Smooth muscle cell (in vitro differentiated cells): Measurements from ENCODE around the gene BEST2. TPM values are rescaled to one million over a fixed set of nuclear protein-coding genes. Genes with fewer than 3 reads are reported as not detected.

Source experiments
- DNase-seq: peaks from one replicate; lab custom pipeline; 2025; ENCODE audit not compliant: unreplicated experiment; lab: John Stamatoyannopoulos, UW
- H2AFZ ChIP-seq: fragments of 200-600 bp; sonication (generic); 2 replicates; pipeline ENCODE4 v1.6.0; 2016; ENCODE audit warnings: antibody characterized with exemption, low read depth, mild to moderate bottlenecking
- H3F3A ChIP-seq: fragments of 200-600 bp; sonication (generic); 2 replicates; pipeline ENCODE4 v1.6.0; 2017; ENCODE audit warnings: antibody characterized with exemption, low read depth
- H3K27ac ChIP-seq: fragments of 200-600 bp; sonication (generic); 2 replicates; pipeline ENCODE4 v1.5.1; 2016; ENCODE audit warnings: low read depth, mild to moderate bottlenecking
- H3K27me3 ChIP-seq: fragments of 200-600 bp; sonication (generic); 2 replicates; pipeline ENCODE4 v1.6.1; 2016; ENCODE audit warnings: low read depth, mild to moderate bottlenecking
- H3K36me3 ChIP-seq: fragments of 200-600 bp; sonication (generic); 2 replicates; pipeline ENCODE4 v1.5.1; 2016; ENCODE audit warnings: low read depth
- H3K4me1 ChIP-seq: fragments of 200-600 bp; sonication (generic); 2 replicates; pipeline ENCODE4 v1.5.1; 2016; ENCODE audit warnings: low read depth
- H3K4me2 ChIP-seq: fragments of 200-600 bp; sonication (generic); 2 replicates; pipeline ENCODE4 v1.6.0; 2016; ENCODE audit warnings: mild to moderate bottlenecking
- H3K4me3 ChIP-seq: fragments of 200-600 bp; sonication (generic); 2 replicates; pipeline ENCODE4 v1.5.1; 2016; ENCODE audit warnings: mild to moderate bottlenecking
- H3K79me2 ChIP-seq: fragments of 200-600 bp; sonication (generic); 2 replicates; pipeline ENCODE4 v1.6.0; 2016; ENCODE audit warnings: low read depth, mild to moderate bottlenecking
- H3K9ac ChIP-seq: fragments of 200-600 bp; sonication (generic); 2 replicates; pipeline ENCODE4 v1.6.0; 2016; ENCODE audit warnings: low read depth
- H3K9me3 ChIP-seq: fragments of 200-600 bp; sonication (generic); replicated peaks from 2 replicates; pipeline ENCODE4 v1.5.1; 2016; ENCODE audit warnings: low read depth
- H4K20me1 ChIP-seq: fragments of 200-600 bp; sonication (generic); 2 replicates; pipeline ENCODE4 v1.6.0; 2016; ENCODE audit warnings: low read depth
- CTCF ChIP-seq: fragments of 200-600 bp; sonication (generic); IDR thresholded peaks from 2 replicates; pipeline ENCODE4 v1.5.1; 2017; ENCODE audit warnings: borderline replicate concordance, mild to moderate bottlenecking, antibody characterized with exemption; ENCODE audit not compliant: insufficient read depth, poor library complexity, severe bottlenecking
- WGBS: methylation state at CpG from one replicate; pipeline ENCODE4 v1.1.7; 2016; ENCODE audit warnings: low lambda C conversion rate; 5-methylcytosine and 5-hydroxymethylcytosine counted together
- polyA plus RNA-seq: library from polyadenylated mRNA; unstranded; fragments of >200 nt; fragmentation: Nextera tagmentation; extraction: Ambion mirVana; gene quantifications from 2 replicates; pipeline ENCODE4 v1.2.1, GENCODE V29; 2016
- total RNA-seq: library from RNA; depleted of rRNA; stranded (reverse); fragments of >200 nt; gene quantifications from 2 replicates; pipeline ENCODE4 v1.2.3, GENCODE V29; 2014

BEST2 gene
- total and polyA plus RNA-seq, 2 experiments from 2014 or later = not detected

- Histone ChIP-seq H3K4me2 (peak overlapping the region; percentile 92), H3K79me2 (no peaks in the 10 kb centered on the region), H2AFZ (no peak overlapping the region), H3K9ac (peak overlapping the region; percentile 91), H4K20me1 (no peaks in the 10 kb centered on the region), H3K27ac (peak overlapping the region; percentile 96), H3F3A (peaks cover 50% of the 10 kb centered on the region), H3K4me1 (peaks cover 26% of the 10 kb centered on the region), H3K4me3 (peak overlapping the region; percentile 56), H3K9me3 (no peaks in the 10 kb centered on the region), H3K27me3 (no peaks in the 10 kb centered on the region), H3K36me3 (no peaks in the 10 kb centered on the region)
- DNase-seq = no peak
- 32% methylated on average over 11 of the region's 12 CpGs for WGBS
- no peak for TF ChIP-seq CTCF
Measured at GRCh38 chr19:12782174-12782423, 30.5 kb downstream of the BEST2 start.

- DNase-seq = peak; percentile 84
- Histone ChIP-seq H3K36me3 (no peaks in the 10 kb centered on the region), H4K20me1 (no peaks in the 10 kb centered on the region), H3K9me3 (no peaks in the 10 kb centered on the region), H3K4me3 (peak overlapping the region; percentile 56), H3K4me2 (peak overlapping the region; percentile 92), H2AFZ (no peak overlapping the region), H3K4me1 (peaks cover 27% of the 10 kb centered on the region), H3F3A (peaks cover 46% of the 10 kb centered on the region), H3K27me3 (no peaks in the 10 kb centered on the region), H3K79me2 (no peaks in the 10 kb centered on the region), H3K9ac (peak overlapping the region; percentile 91), H3K27ac (peak overlapping the region; percentile 96)
- under 1% methylated on average over 39 of the region's 88 CpGs for WGBS
- TF ChIP-seq CTCF = no peak
Measured at GRCh38 chr19:12782424-12783290, 31.1 kb downstream of the BEST2 start.

- DNase-seq = no peak
- H2AFZ ChIP-seq = no peak overlapping the region
- peak overlapping the region; percentile 56 for H3K4me3 ChIP-seq
- no peaks in the 10 kb centered on the region for H3K79me2 ChIP-seq
- H3K9me3 ChIP-seq = no peaks in the 10 kb centered on the region
- peaks cover 50% of the 10 kb centered on the region for H3F3A ChIP-seq
- H3K36me3 ChIP-seq = no peaks in the 10 kb centered on the region
- H3K27me3 ChIP-seq = no peaks in the 10 kb centered on the region
- H3K4me2 ChIP-seq = peak overlapping the region; percentile 92
- peak overlapping the region; percentile 96 for H3K27ac ChIP-seq
- 2% methylated on average over 15 of the region's 16 CpGs for WGBS
- no peak for TF ChIP-seq CTCF
- H3K4me1 ChIP-seq = peaks cover 34% of the 10 kb centered on the region
- no peaks in the 10 kb centered on the region for H4K20me1 ChIP-seq
- H3K9ac ChIP-seq = peak overlapping the region; percentile 91
Measured at GRCh38 chr19:12783291-12783848, 31.8 kb downstream of the BEST2 start.
